ENCODE results near the gene ZNF592. TPM values are rescaled to one million over a fixed set of nuclear protein-coding genes. Genes with fewer than 3 reads are reported as not detected.

The ZNF592 gene
- total RNA-seq, 1 donor = 11.2 TPM

DNA sequence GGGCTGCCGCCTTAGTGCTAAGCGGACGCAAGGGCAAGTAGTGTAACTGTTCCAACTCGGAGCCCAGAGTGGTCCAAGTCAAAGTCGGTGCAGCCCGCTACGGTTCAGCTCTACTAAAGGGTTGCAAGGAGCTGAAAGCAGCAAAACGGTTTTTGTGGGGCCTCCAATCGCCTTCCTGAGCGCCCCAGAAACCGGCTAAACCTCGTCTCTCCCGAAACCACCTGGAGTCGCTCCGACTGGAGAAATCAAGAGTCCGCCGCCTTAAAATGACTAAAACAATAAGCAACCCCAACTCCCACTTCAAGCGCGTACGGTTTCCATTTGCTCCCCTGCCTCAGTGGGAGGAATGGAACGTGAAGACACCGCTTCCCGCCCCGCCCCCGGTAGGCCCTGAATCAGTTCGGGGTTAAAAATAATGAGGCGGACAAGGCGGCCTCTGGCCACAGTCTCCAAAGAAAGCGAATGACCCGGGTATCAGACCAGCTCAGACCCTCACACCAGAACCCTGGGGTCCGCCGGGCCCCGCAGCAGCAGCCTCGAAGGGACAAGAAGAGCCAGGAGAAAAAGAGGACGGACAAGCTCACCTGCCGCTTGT, 32.9 kb upstream of the ZNF592 start:
- peak overlapping the region; percentile 95 for H3K4me3 ChIP-seq (ENCODE audit: low read depth, low read length)
- DNase-seq (ENCODE audit: low read depth) = peak; percentile 39
- TF ChIP-seq, protein P1, sequence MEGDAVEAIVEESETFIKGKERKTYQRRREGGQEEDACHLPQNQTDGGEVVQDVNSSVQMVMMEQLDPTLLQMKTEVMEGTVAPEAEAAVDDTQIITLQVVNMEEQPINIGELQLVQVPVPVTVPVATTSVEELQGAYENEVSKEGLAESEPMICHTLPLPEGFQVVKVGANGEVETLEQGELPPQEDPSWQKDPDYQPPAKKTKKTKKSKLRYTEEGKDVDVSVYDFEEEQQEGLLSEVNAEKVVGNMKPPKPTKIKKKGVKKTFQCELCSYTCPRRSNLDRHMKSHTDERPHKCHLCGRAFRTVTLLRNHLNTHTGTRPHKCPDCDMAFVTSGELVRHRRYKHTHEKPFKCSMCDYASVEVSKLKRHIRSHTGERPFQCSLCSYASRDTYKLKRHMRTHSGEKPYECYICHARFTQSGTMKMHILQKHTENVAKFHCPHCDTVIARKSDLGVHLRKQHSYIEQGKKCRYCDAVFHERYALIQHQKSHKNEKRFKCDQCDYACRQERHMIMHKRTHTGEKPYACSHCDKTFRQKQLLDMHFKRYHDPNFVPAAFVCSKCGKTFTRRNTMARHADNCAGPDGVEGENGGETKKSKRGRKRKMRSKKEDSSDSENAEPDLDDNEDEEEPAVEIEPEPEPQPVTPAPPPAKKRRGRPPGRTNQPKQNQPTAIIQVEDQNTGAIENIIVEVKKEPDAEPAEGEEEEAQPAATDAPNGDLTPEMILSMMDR (IDR thresholded peaks at IDR 0.05; ENCODE audit: insufficient read depth, low read depth, low read length) = no peak

DNA sequence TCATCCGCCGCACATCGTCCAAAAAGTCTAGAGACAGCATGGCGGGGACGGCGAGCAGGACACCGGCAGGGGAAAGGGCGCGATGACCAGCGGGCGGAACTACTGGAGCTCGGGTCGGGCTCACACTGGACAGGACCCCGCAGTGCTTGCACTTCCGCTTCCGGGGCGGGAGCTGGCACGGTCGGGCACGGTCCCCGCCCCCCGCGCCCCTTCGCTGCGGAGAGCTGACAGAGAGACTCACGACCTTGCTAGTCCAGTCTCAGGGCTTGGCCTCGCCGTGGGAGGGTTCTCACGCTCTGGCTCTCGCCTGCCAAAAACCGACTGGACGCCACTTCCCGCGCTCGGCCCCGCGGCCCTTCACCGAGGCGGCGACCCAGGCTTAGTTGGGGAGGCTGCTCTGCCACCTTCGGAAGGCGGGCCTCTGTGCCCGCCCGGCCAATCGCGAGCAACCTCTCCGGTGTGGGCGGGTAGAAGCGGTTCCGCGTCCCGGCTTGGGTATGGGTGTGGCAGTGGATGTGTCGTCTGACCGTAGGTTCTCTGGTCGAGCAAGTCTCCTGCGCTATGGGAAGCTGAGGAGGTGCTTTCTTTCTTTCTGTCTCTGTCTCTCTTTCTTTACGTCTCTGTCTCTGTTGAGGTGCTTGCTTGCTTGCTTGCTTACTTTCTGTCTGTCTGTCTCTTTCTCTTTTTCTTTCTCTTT, 32.2 kb upstream of the ZNF592 start, which contains the start of gene SEC11A:
Gene SEC11A (minus strand): TSS at position 104 of the 697 bp plus-strand sequence. CDS start 64 bp downstream, at position 40.
- TF ChIP-seq, protein P1 (IDR thresholded peaks at IDR 0.05; ENCODE audit: insufficient read depth, low read depth, low read length) = no peak
- DNase-seq (ENCODE audit: low read depth) = peak; percentile 94
- peak within 1 kb of the TSS; percentile 95 for H3K4me3 ChIP-seq (ENCODE audit: low read depth, low read length)

DNA sequence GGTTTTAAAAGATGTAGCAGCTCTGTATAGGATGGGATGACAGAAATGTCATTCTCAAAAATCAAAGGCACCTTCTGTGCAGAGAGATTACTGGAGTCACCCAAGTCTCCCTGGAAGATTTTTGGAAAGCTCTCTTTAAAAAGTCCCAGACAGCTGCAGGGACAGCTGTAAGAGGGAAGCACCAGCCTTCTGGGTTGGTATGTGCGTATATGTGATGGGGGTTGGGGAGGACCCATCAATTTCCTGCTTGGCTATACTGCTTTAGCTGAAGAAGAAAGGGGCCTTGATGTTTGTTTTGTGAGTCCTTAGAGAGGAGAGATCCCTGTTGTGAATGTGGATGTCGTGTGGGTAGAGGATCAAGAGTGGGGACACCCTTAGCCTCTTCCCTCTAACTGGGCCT, 27.0 kb upstream of the ZNF592 start:
- TF ChIP-seq, protein P1 (IDR thresholded peaks at IDR 0.05; ENCODE audit: insufficient read depth, low read depth, low read length) = no peak
- H3K4me3 ChIP-seq (ENCODE audit: low read depth, low read length) = no peak overlapping the region
- no peak for DNase-seq (ENCODE audit: low read depth)

DNA sequence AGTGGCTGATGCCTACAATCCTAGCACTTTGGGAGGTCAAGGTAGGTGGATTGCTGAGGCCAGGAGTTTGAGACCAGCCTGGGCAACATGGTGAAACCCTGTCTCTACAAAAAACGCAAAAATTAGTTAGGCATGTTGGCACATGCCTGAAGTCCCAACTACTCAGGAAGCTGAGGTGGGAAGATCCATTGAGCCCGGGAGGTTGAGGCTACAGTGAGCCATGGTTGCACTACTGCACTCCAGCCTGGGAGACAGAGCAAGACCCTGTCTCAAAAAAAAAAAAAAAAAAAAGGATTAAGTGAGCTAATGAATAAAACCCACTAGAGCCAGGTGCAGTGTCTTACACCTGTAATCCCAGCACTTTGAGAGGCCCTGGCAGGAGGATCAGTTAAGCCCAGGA, 25.8 kb upstream of the ZNF592 start:
- DNase-seq (ENCODE audit: low read depth) = no peak
- H3K4me3 ChIP-seq (ENCODE audit: low read depth, low read length) = no peak overlapping the region
- TF ChIP-seq, protein P1 (IDR thresholded peaks at IDR 0.05; ENCODE audit: insufficient read depth, low read depth, low read length) = no peak

DNA sequence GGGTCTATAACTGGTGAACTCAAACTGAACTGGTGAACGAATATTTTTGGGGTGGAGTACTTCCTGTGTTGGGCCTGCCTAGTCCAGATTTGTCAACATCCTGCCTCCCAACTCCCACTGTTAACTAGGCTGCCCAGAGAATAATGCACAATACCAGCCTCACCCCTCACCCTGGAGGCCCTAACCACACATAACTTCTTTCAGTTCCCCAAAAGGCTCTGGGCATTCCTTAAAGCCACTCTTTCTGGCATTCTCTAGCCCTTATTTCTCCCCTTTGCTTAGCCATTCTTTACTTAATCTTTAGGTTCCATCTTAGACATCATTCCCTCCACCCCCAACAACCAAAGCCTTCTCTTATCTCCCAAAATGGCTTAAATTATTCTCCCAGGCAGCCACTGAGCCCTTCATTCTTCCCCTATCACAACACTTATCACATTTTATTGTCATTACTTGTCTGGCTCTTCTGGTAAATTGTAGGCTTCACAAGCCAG, 23.3 kb upstream of the ZNF592 start:
- TF ChIP-seq, protein P1 (IDR thresholded peaks at IDR 0.05; ENCODE audit: insufficient read depth, low read depth, low read length) = no peak
- no peak overlapping the region for H3K4me3 ChIP-seq (ENCODE audit: low read depth, low read length)
- peak; percentile 32 for DNase-seq (ENCODE audit: low read depth)

DNA sequence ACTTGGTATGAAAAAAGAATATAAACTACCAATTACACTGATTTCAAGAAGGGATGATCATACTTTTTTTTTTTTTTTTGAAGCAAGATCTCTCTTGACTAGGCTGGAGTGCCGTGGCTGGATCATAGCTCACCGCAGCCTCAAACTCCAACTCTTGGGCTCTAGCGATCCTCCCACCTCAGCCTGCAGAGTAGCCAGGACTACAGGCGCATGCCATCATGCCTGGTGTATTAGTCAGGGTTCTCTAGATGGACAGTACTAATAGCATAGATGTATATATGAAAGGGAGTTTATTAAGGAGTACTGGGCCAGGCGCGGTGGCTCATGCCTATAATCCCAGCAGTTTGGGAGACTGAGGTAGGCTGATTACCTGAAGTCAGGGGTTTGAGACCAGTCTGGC, 21.0 kb upstream of the ZNF592 start:
- TF ChIP-seq, protein P1 (IDR thresholded peaks at IDR 0.05; ENCODE audit: insufficient read depth, low read depth, low read length) = no peak
- no peak overlapping the region for H3K4me3 ChIP-seq (ENCODE audit: low read depth, low read length)
- DNase-seq (ENCODE audit: low read depth) = no peak
